Fibroblast of lung (primary cell): Measurements from ENCODE around the gene ACOT7. TPM values are rescaled to one million over a fixed set of nuclear protein-coding genes. Genes with fewer than 3 reads are reported as not detected.
A peak's percentile ranks its signal among the peaks of the same experiment; 100 is the strongest.

Experiments
- DNase-seq, 2 donors: peaks; one replicate each; pipeline versions ENCODE4 v3.0.0 to v3.0.0-alpha.2; 2010; ENCODE audit warnings: low read depth in 2 of 2
- H2AFZ ChIP-seq: 2 replicates; pipeline ENCODE4 v1.5.1; 2012; ENCODE audit warnings: low read length, control low read depth, inconsistent platforms
- H3K27ac ChIP-seq: 2 replicates; pipeline ENCODE4 v1.5.1; 2011; ENCODE audit warnings: low read length, control low read depth; ENCODE audit not compliant: insufficient read depth
- H3K27me3 ChIP-seq: 2 replicates; pipeline ENCODE4 v1.5.1; 2011; ENCODE audit warnings: mild to moderate bottlenecking, low read length; ENCODE audit not compliant: control insufficient read depth, insufficient read depth
- H3K36me3 ChIP-seq: 2 replicates; pipeline ENCODE4 v1.5.1; 2011; ENCODE audit warnings: low read length; ENCODE audit not compliant: control insufficient read depth, insufficient read depth
- H3K4me1 ChIP-seq: 2 replicates; pipeline ENCODE4 v1.5.1; 2011; ENCODE audit warnings: low read length; ENCODE audit not compliant: control insufficient read depth, insufficient read depth; ENCODE audit errors: extremely low read depth
- H3K4me2 ChIP-seq: 2 replicates; pipeline ENCODE4 v1.5.1; 2011; ENCODE audit warnings: low read length, control low read depth; ENCODE audit not compliant: insufficient read depth; ENCODE audit errors: extremely low read depth
- H3K4me3 ChIP-seq, 4 experiments: fragments of 200-600 bp in 1 of 4; sonication (generic) in 1 of 4; replicated peaks in 1 of 4; 2 replicates each; pipeline ENCODE4 v1.5.1; 2011 to 2016; ENCODE audit warnings: low read length in 4 of 4, low read depth in 3 of 4, mild to moderate bottlenecking in 3 of 4, control low read depth in 2 of 4, inconsistent platforms in 1 of 4, mixed read lengths in 1 of 4; ENCODE audit not compliant: insufficient read depth in 1 of 4; ENCODE audit errors: control extremely low read depth in 1 of 4
- H3K79me2 ChIP-seq: 2 replicates; pipeline ENCODE4 v1.5.1; 2012; ENCODE audit warnings: mild to moderate bottlenecking, low read length, inconsistent platforms; ENCODE audit not compliant: control insufficient read depth, insufficient read depth
- H3K9ac ChIP-seq: 2 replicates; pipeline ENCODE4 v1.5.1; 2011; ENCODE audit warnings: mild to moderate bottlenecking, low read length, control low read depth; ENCODE audit not compliant: insufficient read depth
- H3K9me3 ChIP-seq: 2 replicates; pipeline ENCODE4 v1.5.1; 2012; ENCODE audit warnings: low read depth, low read length; ENCODE audit not compliant: control insufficient read depth, insufficient read depth
- H4K20me1 ChIP-seq: 2 replicates; pipeline ENCODE4 v1.5.1; 2011; ENCODE audit warnings: low read length; ENCODE audit not compliant: control insufficient read depth, insufficient read depth; ENCODE audit errors: extremely low read depth
- EZH2 ChIP-seq: IDR thresholded peaks from 2 replicates; pipeline ENCODE4 v1.5.1; 2012; ENCODE audit warnings: low read length, control low read depth, mild to moderate bottlenecking; ENCODE audit errors: missing control alignments
- polyA plus RNA-seq, 2 donors: library from polyadenylated mRNA; depleted of rRNA in 1 of 2; stranded (reverse) in 1 of 2; unstranded in 1 of 2; fragments of >200 nt; gene quantifications; 2 replicates each; pipeline ENCODE4 v1.2.1, GENCODE V29; 2011 to 2012; ENCODE audit warnings: missing spikeins in 1 of 2
- total RNA-seq: library from RNA; depleted of rRNA; stranded (reverse); fragments of >200 nt; gene quantifications from 2 replicates; pipeline ENCODE4 v1.2.1, GENCODE V29; 2014
- TF ChIP-seq, protein P1 (sequence below), 2 donors: IDR thresholded peaks in 1 of 2; conservative IDR thresholded peaks in 1 of 2; 1 replicate in 1 of 2; 2 replicates in 1 of 2; pipeline ENCODE4 v1.5.1; 2011 to 2012; ENCODE audit warnings: low read length in 2 of 2, control low read depth in 1 of 2, inconsistent platforms in 1 of 2, low read depth in 1 of 2, mild to moderate bottlenecking in 1 of 2

The ACOT7 gene
- total and polyA plus RNA-seq, 2 donors (not counting 1 experiment from before 2014, with no cell fraction given), result 50.7 to 58.0 TPM

- no peak overlapping the region for H3K9ac ChIP-seq
- no peak overlapping the region for H3K4me2 ChIP-seq
- no peak overlapping the region for H2AFZ ChIP-seq
- H3K27me3 ChIP-seq, result no peaks in the 10 kb centered on the region
- H3K36me3 ChIP-seq, result no peaks in the 10 kb centered on the region
- peak in 1 of 2 donors; percentile 16 for DNase-seq
- H4K20me1 ChIP-seq, result no peaks in the 10 kb centered on the region
- TF ChIP-seq, protein P1, sequence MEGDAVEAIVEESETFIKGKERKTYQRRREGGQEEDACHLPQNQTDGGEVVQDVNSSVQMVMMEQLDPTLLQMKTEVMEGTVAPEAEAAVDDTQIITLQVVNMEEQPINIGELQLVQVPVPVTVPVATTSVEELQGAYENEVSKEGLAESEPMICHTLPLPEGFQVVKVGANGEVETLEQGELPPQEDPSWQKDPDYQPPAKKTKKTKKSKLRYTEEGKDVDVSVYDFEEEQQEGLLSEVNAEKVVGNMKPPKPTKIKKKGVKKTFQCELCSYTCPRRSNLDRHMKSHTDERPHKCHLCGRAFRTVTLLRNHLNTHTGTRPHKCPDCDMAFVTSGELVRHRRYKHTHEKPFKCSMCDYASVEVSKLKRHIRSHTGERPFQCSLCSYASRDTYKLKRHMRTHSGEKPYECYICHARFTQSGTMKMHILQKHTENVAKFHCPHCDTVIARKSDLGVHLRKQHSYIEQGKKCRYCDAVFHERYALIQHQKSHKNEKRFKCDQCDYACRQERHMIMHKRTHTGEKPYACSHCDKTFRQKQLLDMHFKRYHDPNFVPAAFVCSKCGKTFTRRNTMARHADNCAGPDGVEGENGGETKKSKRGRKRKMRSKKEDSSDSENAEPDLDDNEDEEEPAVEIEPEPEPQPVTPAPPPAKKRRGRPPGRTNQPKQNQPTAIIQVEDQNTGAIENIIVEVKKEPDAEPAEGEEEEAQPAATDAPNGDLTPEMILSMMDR (conservative IDR thresholded peaks at IDR 0.05 in 1 of 2, IDR thresholded peaks at IDR 0.05 in 1 of 2; ENCODE audit: low read depth in 1 of 2, low read length in 2 of 2), result no peak
- no peak for TF ChIP-seq EZH2
- H3K9me3 ChIP-seq, result no peaks in the 10 kb centered on the region
- no peaks in the 10 kb centered on the region for H3K79me2 ChIP-seq
- H3K4me3 ChIP-seq, result no peak overlapping the region
- no peak overlapping the region for H3K27ac ChIP-seq
- H3K4me1 ChIP-seq, result peaks cover 7% of the 10 kb centered on the region
Measured at GRCh38 chr1:6352138-6352563, 41.4 kb downstream of the ACOT7 start.

- Histone ChIP-seq H3K27me3 (no peaks in the 10 kb centered on the region), H3K79me2 (no peaks in the 10 kb centered on the region), H3K4me2 (no peak overlapping the region), H3K4me1 (peaks cover 7% of the 10 kb centered on the region), H3K9me3 (no peaks in the 10 kb centered on the region), H3K9ac (no peak overlapping the region), H3K27ac (no peak overlapping the region), H3K36me3 (no peaks in the 10 kb centered on the region), H3K4me3 (no peak overlapping the region), H4K20me1 (no peaks in the 10 kb centered on the region), H2AFZ (no peak overlapping the region)
- TF ChIP-seq, protein P1 (conservative IDR thresholded peaks at IDR 0.05 in 1 of 2, IDR thresholded peaks at IDR 0.05 in 1 of 2; ENCODE audit: low read depth in 1 of 2, low read length in 2 of 2), result no peak
- no peak for TF ChIP-seq EZH2
- no peak for DNase-seq
Measured at GRCh38 chr1:6351480-6352137, 42.0 kb downstream of the ACOT7 start.

GRCh38 chr1:6350416-6351088 is 43.0 kb downstream of the ACOT7 start:
- TF ChIP-seq, protein P1 (conservative IDR thresholded peaks at IDR 0.05 in 1 of 2, IDR thresholded peaks at IDR 0.05 in 1 of 2; ENCODE audit: low read depth in 1 of 2, low read length in 2 of 2), result no peak
- no peak for TF ChIP-seq EZH2
- Histone ChIP-seq H3K9ac (no peak overlapping the region), H3K9me3 (no peaks in the 10 kb centered on the region), H3K27me3 (no peaks in the 10 kb centered on the region), H3K4me1 (peaks cover 7% of the 10 kb centered on the region), H3K79me2 (no peaks in the 10 kb centered on the region), H3K36me3 (no peaks in the 10 kb centered on the region), H4K20me1 (no peaks in the 10 kb centered on the region), H3K27ac (no peak overlapping the region), H3K4me3 (no peak overlapping the region), H2AFZ (no peak overlapping the region), H3K4me2 (no peak overlapping the region)
- peak in 1 of 2 donors; percentile 44 for DNase-seq
